Lung (tissue), 12 donors: ENCODE measurements around the gene ATG7. TPM values are rescaled to one million over a fixed set of nuclear protein-coding genes. Genes with fewer than 3 reads are reported as not detected.

Experiments
- ATAC-seq: fragments of 200-7000 bp; cut with Tn5 transposase; one replicate; pipeline ENCODE4 v1.9.1; 2020; ENCODE audit warnings: moderate number of reproducible peaks; ENCODE audit not compliant: insufficient read depth, low FRiP score
- DNase-seq, 3 donors: peaks; one replicate each; pipeline ENCODE4 v3.0.0-alpha.2; 2013 to 2017
- H3K27ac ChIP-seq, 2 donors: one replicate each; pipeline ENCODE4 v1.5.1; 2013; ENCODE audit warnings: mild to moderate bottlenecking in 2 of 2, moderate library complexity in 2 of 2, control low read depth in 1 of 2, inconsistent platforms in 1 of 2, low read depth in 1 of 2, low read length in 1 of 2
- H3K27me3 ChIP-seq, 3 donors: one replicate each; pipeline ENCODE4 v1.5.1; 2013; ENCODE audit warnings: low read length in 2 of 3; ENCODE audit not compliant: control insufficient read depth in 3 of 3, insufficient read depth in 3 of 3
- H3K36me3 ChIP-seq, 4 donors: one replicate each; pipeline ENCODE4 v1.5.1; 2013; ENCODE audit warnings: low read length in 4 of 4, mild to moderate bottlenecking in 1 of 4, moderate library complexity in 1 of 4; ENCODE audit not compliant: control insufficient read depth in 4 of 4, insufficient read depth in 4 of 4
- H3K4me1 ChIP-seq, 5 donors: one replicate each; pipeline ENCODE4 v1.5.1; 2013; ENCODE audit warnings: low read length in 5 of 5, mild to moderate bottlenecking in 2 of 5, moderate library complexity in 1 of 5; ENCODE audit not compliant: control insufficient read depth in 5 of 5, insufficient read depth in 5 of 5
- H3K4me3 ChIP-seq: one replicate; pipeline ENCODE4 v1.5.1; 2013; ENCODE audit warnings: mild to moderate bottlenecking, control low read depth, moderate library complexity
- H3K9ac ChIP-seq, 2 donors: one replicate each; pipeline ENCODE4 v1.5.1; 2013; ENCODE audit warnings: low read length in 2 of 2, control low read depth in 1 of 2; ENCODE audit not compliant: insufficient read depth in 1 of 2
- H3K9me3 ChIP-seq, 4 donors: one replicate each; pipeline ENCODE4 v1.5.1; 2013; ENCODE audit warnings: low read length in 3 of 4, mild to moderate bottlenecking in 1 of 4, moderate library complexity in 1 of 4; ENCODE audit not compliant: control insufficient read depth in 4 of 4, insufficient read depth in 3 of 4
- WGBS, 2 donors: extraction: QIAGEN DNeasy Blood & Tissue Kit; methylation state at CpG; one replicate each; pipeline ENCODE4 v1.1.7; 2013; 5-methylcytosine and 5-hydroxymethylcytosine counted together
- polyA plus RNA-seq, 2 donors: library from polyadenylated mRNA; stranded (reverse); fragments of 200-250 nt; gene quantifications; one replicate each; pipeline ENCODE4 v1.2.1, GENCODE V29; 2013
- total RNA-seq, 2 donors: library from RNA; depleted of rRNA in 1 of 2; stranded (reverse); fragments of >200 nt in 1 of 2; gene quantifications; one replicate each; pipeline ENCODE4 v1.2.1, GENCODE V29; 2014 to 2021
- TF ChIP-seq, protein P1 (sequence below): IDR thresholded peaks from 2 replicates; pipeline ENCODE4 v1.5.1; 2012; ENCODE audit warnings: mild to moderate bottlenecking; ENCODE audit errors: control extremely low read depth, extremely low read depth
- donor health status: control.
- donor health status: control.
- donor health status: Bipolar disorder and iron deficiency.
- donor health status: healthy.
- donor health status: DM: yes; HTN: yes; CAD: no.

The ATG7 gene
- total and polyA plus RNA-seq, 4 donors: 11.2 to 72.0 (median 53.3) TPM

- Histone ChIP-seq H3K9me3 (no peaks in the 10 kb centered on the region), H3K4me3 (no peak overlapping the region), H3K27me3 (no peaks in the 10 kb centered on the region), H3K9ac (no peak overlapping the region), H3K36me3 (peaks cover 0 to 3% (median 0%) of the 10 kb centered on the region in 4 donors), H3K4me1 (peaks cover 0 to 5% (median 0%) of the 10 kb centered on the region in 5 donors), H3K27ac (peak overlapping the region in 1 of 2 donors; percentile 58)
- ATAC-seq (no peak), DNase-seq (peak in 2 of 3 donors; percentile 14 to 55)
- WGBS, 2 donors: 82 to 89% methylated on average over 14 of the region's 14 CpGs
- TF ChIP-seq, protein P1, sequence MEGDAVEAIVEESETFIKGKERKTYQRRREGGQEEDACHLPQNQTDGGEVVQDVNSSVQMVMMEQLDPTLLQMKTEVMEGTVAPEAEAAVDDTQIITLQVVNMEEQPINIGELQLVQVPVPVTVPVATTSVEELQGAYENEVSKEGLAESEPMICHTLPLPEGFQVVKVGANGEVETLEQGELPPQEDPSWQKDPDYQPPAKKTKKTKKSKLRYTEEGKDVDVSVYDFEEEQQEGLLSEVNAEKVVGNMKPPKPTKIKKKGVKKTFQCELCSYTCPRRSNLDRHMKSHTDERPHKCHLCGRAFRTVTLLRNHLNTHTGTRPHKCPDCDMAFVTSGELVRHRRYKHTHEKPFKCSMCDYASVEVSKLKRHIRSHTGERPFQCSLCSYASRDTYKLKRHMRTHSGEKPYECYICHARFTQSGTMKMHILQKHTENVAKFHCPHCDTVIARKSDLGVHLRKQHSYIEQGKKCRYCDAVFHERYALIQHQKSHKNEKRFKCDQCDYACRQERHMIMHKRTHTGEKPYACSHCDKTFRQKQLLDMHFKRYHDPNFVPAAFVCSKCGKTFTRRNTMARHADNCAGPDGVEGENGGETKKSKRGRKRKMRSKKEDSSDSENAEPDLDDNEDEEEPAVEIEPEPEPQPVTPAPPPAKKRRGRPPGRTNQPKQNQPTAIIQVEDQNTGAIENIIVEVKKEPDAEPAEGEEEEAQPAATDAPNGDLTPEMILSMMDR: no peak
These were observed 181.0 kb downstream of the ATG7 start for GRCh38 chr3:11452885-11453847.

DNA sequence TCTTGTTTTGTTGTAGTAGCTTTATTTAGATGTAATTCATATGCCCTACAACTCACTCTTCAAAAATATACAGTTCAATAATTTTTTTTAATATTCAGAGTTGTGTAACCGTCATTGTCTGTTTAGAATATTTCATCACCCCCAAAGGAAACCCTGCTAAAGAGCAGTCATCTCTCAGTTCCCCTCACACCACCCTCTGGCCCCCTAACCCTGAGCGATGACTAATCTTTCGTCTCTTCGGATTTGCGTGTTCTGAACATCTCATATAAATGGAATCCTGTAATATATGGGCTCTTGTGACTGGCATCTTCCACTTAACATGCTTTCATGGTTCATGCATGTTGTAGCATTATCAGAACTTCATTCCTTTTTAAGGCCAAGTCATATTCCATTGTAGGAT, 183.8 kb downstream of the ATG7 start:
- WGBS, 2 donors: 39 to 75% methylated on average over 5 of the region's 5 CpGs
- Histone ChIP-seq H3K36me3 (no peaks in the 10 kb centered on the region), H3K4me1 (peaks cover 0 to 11% (median 2%) of the 10 kb centered on the region in 5 donors), H3K9me3 (no peaks in the 10 kb centered on the region), H3K27ac (no peak overlapping the region), H3K4me3 (no peak overlapping the region), H3K9ac (no peak overlapping the region), H3K27me3 (no peaks in the 10 kb centered on the region)
- DNase-seq: no peak
- ATAC-seq: no peak
- TF ChIP-seq, protein P1: no peak

DNA sequence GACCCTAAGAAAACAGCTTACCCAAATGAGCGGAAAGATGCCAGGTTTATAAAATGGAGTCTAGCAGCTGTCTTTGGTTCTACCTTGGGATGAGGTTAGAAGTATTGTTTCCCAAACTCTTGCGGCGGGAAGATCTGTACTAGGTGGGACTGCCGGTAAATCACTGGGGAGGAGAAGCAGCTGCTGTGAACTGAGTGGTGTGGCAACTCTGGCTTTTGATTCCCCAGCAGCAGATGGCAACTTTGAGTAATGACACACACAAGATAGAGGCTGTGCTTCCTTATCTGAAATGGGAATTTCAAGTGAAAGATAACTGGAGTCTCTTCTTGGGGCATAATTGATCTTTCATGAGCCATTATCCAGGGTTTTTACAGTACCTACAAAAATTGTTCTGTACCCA, 184.9 kb downstream of the ATG7 start:
- WGBS, 2 donors: 39 to 74% methylated on average over 4 of the region's 4 CpGs
- H3K27me3 ChIP-seq: no peaks in the 10 kb centered on the region

More for the DNA sequence above, 184.9 kb downstream of the ATG7 start:
- Histone ChIP-seq H3K27ac (no peak overlapping the region), H3K9ac (peak overlapping the region in 1 of 2 donors; percentile 16), H3K4me3 (no peak overlapping the region), H3K9me3 (no peaks in the 10 kb centered on the region), H3K4me1 (peaks cover 0 to 11% (median 2%) of the 10 kb centered on the region in 5 donors), H3K36me3 (no peaks in the 10 kb centered on the region)
- DNase-seq (no peak), ATAC-seq (no peak)
- TF ChIP-seq, protein P1: no peak
